ENCODE measurements around the gene ARTN.

ARTN gene

GRCh38 chr1:43925846-43926245, 7.8 kb upstream of the ARTN start:
- DNase-seq, result no peak

- no peak for DNase-seq
These were observed 3.2 kb upstream of the ARTN start for GRCh38 chr1:43930168-43930948.

GRCh38 chr1:43930949-43931275, 2.7 kb upstream of the ARTN start:
- DNase-seq, result no peak

GRCh38 chr1:43931711-43932660, 1.6 kb upstream of the ARTN start:
- no peak for DNase-seq

GRCh38 chr1:43932786-43933385, 715 bp upstream of the ARTN start:
- no peak for DNase-seq

GRCh38 chr1:43934101-43934985, 742 bp downstream of the ARTN start:
- peak; percentile 30 to 42 for DNase-seq

GRCh38 chr1:43934986-43935324, 1.4 kb downstream of the ARTN start:
- no peak for DNase-seq

- DNase-seq, result no peak
These were observed 2.3 kb downstream of the ARTN start for GRCh38 chr1:43935711-43936427.

- no peak for DNase-seq
These were observed 3.0 kb downstream of the ARTN start for GRCh38 chr1:43936431-43937151.

GRCh38 chr1:43937179-43937865, 3.7 kb downstream of the ARTN start:
- no peak for DNase-seq

GRCh38 chr1:43938383-43938782, 4.8 kb downstream of the ARTN start:
- no peak for DNase-seq

GRCh38 chr1:43938892-43939587, 5.4 kb downstream of the ARTN start:
- no peak for DNase-seq

- DNase-seq, result no peak
These were observed 8.8 kb downstream of the ARTN start for GRCh38 chr1:43942411-43942810.

GRCh38 chr1:43944860-43945259, 11.3 kb downstream of the ARTN start:
- no peak for DNase-seq

GRCh38 chr1:43945674-43946235, 12.2 kb downstream of the ARTN start:
- DNase-seq, result no peak

- peak; percentile 94 to 95 for DNase-seq
These were observed 12.8 kb downstream of the ARTN start, which contains the start of gene IPO13 for GRCh38 chr1:43946236-43947060. TSS of gene IPO13 (plus strand) at chr1:43946950. CDS start at chr1:43947601, 651 bp downstream.

GRCh38 chr1:43947061-43947873, 13.7 kb downstream of the ARTN start:
- DNase-seq, result peak in 1 of 2 experiments; percentile 9
